HG02970 (cell line): ENCODE results near the gene RASD1.

Source experiments
- ATAC-seq: cut with Tn5 transposase; IDR thresholded peaks from one replicate; pipeline ENCODE4 v1.9.1; 2021; ENCODE audit warnings: mild to moderate bottlenecking, moderate library complexity, moderate number of reproducible peaks; ENCODE audit not compliant: unreplicated experiment, low FRiP score

The RASD1 gene, protein sequence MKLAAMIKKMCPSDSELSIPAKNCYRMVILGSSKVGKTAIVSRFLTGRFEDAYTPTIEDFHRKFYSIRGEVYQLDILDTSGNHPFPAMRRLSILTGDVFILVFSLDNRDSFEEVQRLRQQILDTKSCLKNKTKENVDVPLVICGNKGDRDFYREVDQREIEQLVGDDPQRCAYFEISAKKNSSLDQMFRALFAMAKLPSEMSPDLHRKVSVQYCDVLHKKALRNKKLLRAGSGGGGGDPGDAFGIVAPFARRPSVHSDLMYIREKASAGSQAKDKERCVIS

GRCh38 chr17:17496189-17497064, at the start of gene RASD1:
TSS of gene RASD1 (minus strand) at chr17:17496395. CDS start at chr17:17496181, 214 bp downstream.
- ATAC-seq: peak; percentile 58

DNA sequence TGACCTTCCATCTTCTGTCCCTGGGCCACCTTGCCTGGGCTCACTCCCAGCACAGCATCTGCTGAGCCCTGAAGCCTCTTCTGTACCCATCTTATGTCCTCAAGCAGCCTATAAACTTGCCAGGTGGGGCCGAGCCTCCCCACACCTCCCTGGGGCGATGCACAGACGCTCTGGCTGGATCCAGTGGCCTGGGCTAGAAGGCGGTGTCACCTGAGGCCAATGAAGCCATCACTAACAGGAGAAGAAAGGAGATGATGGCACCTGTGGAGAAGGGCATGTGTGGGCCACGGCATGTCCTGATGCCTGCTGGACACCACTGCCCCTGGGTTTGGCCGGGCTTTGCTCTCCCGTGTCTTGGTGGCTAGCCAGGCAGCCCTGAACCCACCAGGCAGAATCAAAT, 49.8 kb upstream of the RASD1 start:
- ATAC-seq: no peak

- no peak for ATAC-seq
Measured at GRCh38 chr17:17545031-17545820, 49.0 kb upstream of the RASD1 start.

DNA sequence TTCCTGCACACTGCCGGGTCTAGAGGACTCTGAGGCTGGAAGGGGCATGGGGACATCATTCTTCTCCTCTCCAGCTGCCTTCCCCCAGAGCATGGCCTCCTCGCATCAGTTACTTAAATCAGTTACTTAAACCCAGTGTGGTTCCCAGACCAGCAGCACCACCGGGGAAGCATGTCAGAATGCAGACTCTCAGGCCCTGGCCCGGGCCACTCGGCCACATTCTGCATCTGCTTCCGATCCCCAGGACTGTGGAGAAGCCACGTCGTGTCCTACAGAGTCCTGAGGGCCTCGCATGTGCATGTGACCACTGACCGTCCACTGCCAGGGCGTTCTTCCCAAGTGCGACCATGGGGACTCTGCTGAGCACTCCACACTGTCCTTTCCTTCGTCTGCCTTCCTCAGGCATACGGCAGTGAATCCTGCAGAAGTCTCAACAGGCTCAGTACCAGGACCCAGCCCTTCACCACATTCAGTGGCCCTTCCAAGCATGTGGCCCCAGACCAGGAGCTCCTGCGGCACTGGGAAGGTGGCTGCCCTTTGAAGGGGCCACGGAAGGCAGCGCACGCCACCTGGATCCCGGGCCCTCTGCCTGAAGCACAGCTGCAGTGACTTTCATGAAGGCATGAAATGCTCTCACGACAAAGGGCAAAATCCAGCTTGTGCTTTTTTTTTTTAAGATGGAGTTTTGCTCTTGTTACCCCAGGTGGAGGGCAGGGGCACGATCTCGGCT, 46.9 kb upstream of the RASD1 start:
- ATAC-seq: no peak

DNA sequence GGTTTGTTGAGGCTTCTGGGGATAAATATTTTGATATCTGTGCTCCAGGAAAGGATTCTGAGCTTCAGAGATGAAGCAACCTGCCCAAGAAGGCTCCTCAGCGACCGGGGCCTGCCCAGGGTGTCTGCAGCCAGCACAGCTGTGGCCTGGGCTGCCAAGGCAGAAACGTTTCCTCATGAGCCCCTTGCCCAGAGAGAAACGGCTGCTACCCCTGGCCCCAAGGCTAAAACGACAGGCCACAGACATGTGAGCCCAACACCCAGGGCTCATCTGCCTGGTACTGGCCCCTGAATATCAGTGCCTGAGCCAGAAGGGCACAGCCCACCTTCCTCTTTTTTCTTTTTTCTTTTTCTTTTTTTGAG, 45.4 kb upstream of the RASD1 start:
- no peak for ATAC-seq

DNA sequence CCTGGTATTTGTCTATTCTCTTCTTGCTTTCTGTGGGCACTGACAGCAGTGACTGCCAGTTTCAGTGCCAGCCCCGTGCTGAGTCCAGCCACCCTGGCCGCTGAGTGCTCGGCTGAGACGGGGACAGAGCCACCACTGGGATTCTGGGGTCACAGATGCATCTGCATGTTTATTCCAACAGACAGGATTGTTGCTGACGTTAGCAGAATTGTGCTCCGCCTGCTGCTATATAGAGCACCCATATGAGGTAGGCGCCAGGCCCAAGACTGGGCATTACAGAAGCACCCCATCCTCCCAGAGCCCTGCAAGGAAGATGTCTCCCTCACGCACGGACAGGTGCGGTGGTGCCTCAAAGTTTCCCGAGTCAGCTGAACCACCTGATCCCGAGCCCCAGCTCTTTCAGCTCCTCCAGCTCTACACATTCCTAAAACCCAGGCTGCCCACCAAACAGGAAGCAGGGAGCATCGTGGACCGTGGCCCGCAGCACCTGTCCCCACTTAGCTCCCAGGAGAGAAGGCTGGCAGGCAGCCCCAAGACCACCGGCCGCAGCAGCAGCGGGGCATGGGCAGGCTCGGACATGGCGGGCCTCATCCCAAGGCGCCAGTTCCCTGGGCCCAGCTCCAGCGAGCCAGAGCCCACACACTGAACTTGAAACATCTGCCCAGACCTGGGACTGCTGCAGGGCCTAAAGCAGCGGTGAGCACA, 44.9 kb upstream of the RASD1 start:
- ATAC-seq: no peak

GRCh38 chr17:17540278-17540906, 44.2 kb upstream of the RASD1 start:
- ATAC-seq: no peak

DNA sequence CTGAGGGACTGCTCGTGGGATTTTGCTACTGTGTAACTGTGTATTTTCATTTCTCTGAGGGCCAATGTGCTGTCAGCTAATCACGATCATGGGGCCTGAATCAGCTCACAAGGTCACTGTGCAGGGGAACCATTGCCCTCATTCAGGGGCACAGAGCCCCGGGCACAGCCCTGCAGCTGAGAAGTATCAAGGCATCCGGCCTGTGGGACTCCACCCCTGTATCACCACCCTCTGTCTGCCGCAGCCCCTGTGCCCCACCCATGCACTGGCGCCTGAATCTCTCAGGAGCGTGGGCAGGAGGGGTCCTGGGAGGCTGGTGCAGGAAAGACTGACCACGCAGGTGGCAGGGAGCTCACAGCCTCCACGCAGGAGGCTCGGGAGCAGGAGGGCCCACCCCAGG, 43.4 kb upstream of the RASD1 start:
- no peak for ATAC-seq

DNA sequence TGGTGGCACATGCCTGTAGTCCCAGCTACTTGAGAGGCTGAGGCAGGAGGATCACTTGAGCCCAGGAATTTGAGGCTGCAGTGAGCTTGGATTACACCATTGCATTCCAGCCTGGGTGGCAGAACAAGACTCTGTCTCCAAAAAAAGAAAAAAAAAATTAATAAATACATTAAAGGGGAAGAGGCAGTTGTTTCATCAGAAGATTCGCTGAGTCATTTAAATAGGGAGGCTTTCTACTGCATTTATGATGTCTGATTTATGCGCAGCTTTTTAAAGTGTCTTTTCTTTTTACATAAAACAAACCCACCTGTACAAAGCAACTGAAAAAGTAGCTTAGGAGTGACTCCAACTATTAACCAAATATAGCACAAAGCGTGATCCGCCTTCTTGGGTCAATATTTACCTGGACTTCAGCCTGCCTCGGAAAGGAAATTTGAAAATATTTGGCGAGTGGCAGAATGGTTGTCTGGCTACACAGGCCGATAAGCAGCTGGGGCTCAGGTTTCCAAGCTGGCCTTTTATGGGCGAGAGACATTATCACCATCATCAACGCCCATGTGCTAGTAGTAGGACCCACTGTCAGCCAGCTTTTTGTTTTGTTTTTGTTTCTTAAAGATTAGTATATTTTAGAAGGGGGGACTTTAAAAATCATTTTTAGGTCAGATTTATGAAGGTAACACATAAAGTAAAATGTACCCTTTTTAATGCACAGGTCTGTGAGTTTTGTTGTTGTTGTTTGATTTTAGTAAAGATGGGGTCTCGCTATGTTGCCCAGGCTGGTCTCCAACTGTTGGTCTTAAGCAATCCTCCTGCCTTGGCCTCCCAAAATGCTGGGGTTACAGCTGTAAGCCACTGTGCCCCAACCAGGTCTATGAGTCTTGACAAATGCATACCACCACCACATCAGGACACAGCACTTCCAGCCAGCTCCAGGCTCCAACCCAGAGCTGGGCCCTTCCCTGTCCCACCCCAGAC, 42.5 kb upstream of the RASD1 start:
- ATAC-seq: no peak

DNA sequence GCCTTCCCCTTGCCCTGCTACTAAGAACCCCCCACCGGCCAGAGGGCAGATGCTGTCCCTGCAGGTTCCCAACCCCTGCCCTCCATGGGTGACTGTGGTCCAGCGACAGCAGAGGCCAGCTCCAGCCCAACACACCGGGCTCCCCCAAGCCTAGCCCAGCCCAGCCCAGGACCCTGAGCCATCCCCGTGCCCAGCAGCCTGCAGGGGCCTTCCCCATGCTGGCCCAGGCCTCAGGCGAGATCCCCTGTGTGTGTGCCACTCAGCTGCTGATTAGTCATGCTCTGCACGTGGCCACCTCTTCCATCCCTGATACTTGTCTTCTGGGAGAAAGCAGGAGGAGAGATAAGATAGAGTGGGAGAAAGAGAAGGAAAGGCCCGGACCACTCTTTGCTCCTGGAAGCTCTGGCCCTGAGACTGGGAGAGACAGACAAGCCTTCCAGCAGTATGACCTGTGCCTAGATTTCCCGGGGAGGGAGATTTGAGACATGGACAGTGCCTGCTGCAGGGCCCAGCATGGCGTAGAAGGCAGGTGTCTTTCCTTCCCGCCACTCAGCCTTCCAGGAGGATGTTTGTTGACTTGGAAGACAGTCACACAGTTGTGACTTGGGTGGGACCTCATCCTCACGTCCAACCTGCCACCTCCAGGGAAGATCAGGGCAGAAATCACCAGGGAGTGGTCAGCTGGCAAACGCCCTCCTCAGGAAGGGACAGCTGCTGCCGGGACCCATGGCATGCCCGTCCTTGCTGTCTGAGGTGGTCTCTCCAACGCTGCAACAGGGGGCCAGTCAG, 41.3 kb upstream of the RASD1 start:
- no peak for ATAC-seq

DNA sequence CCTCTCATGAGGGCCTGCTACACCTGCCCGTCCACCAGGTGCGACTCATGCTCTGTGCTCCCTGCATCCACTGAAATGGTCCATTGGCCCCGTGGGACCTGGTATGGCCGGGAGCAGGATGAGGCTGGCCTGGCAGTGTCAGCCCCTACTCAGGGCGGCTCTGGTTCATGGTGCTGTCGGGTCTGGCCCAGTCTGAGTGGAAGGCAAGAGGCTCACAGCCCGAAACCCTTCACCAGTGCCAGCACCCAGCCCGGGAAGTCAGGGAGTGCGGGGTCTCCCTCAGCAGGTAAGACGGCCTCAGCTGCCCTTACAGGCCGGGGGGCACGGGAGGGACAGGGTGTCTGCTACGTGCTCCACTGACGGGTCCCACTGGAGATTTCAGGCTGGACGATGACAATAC, 40.5 kb upstream of the RASD1 start:
- ATAC-seq: no peak

- no peak for ATAC-seq
Measured at GRCh38 chr17:17535957-17536356, 39.8 kb upstream of the RASD1 start.

GRCh38 chr17:17533901-17534441, 37.8 kb upstream of the RASD1 start:
- ATAC-seq: no peak

DNA sequence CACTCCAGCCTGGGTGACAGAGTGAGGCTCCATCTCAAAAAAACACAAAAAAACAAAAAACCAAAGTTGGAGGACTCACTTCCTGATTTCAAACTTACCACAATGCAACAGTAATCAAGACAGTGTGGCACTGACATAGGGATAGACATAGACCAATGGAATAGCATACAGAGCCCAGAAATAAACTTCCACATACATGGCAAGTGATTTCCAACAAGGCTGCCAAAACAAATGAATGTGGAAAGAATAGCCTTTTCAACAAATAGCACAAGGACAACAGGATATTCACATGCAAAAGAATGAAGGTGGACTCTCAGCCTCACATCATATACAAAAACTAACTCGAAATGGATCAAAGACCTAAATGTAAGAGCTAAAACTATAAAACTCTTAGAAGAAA, 36.8 kb upstream of the RASD1 start:
- ATAC-seq: no peak

- ATAC-seq: no peak
Measured at GRCh38 chr17:17531156-17531555, 35.0 kb upstream of the RASD1 start.

DNA sequence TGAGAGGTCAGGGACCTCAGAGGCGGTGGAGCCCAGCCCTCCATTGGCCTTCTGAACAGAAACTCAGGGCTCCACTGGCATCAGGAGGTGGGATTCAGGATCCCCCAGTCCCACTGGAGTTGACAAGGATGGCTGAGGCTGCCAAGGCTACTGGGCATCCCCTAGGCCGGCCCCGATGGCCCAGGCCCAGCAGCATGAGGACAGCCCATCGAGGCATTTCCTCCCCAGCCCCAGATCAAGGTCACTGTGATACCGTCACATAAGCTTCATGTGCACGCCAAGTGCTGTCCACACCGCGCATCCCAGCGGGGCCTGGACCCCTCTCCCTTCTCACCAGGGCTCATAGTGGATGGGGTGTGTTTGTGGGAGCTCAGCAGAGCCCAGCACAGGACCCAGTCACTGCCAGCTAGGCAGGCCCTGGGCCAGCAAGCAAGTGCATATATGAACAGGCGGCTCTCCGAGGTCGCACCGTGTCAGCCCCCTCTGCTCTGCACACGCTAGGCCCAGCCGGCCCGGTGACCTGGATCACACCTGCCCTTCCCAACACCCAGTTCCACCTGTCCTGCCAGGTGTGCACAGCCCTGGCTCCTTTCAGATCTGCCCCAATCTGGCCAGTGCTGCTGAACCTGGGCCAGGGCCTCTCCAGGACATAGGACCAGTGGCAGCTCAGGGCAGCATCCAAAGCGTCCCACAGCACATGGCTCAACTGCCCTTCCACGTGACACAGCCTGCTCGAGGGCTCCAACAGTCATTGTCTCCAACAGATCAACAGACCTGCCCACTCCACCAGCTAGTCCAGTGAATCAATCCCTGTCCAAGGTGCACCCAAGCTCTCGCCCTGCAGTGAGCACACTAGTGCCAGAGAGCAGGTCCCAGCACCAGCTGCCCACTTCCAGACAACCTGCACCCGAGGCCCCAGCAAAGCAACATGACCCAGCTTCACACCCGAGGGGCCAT, 32.8 kb upstream of the RASD1 start:
- no peak for ATAC-seq
